Measurements from ENCODE around the gene STARD13.

Gene STARD13

DNA sequence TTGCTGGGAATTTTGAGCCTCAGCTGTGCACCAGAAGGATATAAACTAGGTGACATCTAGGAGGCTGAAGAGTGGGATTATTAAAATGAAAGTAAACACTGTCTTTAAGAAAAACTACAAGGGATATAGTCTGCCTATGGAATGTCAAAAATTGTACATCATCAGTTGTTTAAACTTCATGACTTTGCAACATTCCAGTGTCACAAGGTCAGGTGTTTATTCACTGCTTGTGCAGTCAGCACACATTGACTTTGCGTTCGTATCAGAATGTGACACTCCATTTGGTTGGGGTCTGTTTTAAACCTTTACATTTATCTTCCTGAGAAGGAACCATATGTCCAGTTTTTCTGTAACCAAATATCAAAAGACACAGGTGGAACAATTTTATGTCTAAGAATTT is 183.7 kb downstream of the STARD13 start:
- DNase-seq, result no peak

DNA sequence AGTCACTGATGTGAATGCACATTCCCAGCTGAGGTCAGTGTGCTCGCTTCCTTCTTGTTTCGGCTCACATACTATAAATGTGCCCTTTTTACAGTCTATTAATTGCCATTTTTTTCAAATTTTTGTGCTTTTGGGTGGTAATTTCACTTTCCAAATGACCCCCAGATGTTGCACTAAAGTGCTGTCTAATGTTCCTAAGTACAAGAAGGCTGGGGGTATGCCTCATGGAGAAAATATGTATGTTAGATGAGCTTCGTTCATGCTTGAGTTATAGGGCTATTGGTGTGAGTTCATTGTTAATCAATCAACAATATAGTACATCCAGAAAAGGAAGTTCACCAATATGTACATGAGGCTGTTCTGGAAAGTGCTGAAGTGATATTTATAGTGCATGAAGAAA is 184.7 kb downstream of the STARD13 start:
- DNase-seq, result no peak

DNA sequence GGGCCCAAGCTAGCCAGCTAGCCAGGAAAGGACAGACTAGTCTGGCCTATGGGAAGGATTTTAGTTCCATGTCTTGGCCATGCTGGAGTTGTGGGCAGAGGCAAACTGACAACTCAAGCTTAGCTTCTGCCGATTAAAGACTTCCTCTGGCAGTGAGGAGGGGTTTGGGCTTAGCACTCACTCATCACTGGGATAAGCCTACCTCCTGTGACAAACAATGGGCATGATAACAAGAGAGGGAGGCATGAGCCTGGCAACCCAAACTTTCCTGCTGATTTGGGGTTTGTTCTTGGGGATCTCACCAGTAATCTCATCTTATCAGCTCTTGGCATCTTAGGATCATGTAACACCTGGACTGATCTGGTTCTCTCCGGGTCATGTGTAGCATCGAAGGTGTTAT is 185.7 kb downstream of the STARD13 start:
- no peak for DNase-seq

DNA sequence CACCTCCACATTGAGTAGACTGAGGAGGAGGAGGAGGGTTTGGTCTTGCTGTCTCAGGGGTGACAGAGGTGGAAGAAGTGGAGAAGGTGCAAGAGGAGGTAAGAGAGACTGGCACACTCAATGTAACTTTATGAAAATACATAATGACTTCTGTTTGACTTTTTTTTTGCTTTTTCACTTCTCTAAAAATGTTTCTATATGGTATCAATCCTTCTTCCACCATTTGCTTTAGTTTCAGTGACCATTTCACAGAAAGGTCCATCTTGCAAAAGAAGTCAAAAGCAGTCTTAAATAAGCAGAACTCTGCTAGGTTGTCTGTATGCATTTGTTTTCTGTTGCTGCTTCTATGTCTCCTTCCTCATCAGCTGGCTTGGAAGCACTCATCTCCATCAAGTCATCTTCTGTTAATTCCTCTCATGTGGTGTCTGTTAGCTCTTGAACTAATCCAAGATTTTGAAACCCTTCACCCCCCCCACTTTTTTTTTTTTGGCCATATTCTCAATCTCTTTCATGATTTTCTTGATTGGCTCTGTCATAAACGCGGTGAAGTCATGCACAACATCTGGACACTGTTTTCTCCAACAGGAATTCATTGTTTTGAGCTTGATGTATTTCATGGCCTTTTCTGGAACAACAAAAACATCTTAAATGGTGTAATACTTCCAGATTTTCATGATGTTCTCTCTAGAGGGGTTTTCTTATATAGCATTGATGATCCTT is 188.5 kb downstream of the STARD13 start:
- DNase-seq, result no peak

DNA sequence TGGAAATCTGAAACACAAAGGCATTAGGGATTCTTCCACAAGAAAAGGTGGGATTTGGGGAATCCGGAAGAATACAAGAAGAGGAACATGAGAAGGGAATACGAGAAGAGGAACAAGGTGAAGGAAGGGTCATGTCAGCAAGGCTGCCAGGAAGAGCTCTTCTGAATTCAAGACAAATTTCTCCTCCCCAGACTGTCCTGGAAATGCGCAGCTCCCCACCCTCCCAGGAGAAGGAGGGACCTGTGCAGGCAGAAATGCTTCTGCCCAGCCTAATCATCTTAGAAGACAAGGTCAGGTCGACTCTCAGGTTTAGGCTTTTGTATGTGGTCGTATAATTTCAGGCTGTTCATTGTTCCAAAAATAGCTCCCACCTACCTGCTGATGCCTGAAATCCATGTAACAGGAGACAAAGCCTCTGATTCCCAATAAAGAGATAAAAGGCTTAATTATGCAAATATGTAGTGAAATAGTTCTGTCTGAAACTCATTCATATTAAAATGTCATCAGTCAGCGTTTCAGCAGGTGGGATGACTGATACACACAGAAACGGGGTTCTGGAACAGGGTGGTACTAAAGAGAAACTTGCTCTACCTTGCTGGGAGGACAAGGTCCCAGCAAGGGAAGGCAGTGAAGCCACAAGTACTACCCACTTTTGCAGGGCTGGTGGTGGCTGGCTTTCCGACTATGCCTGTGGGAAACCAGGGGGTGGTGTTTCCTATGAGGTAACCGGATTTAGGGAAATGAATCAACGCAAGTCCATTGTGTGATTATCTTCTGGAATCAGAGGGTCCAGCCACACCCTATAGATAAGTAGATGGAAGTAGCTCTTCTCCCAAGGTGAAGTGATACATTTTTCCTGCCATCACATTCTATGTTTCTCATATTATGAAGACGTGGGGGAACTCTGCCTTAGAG is 193.2 kb downstream of the STARD13 start:
- no peak for DNase-seq

DNA sequence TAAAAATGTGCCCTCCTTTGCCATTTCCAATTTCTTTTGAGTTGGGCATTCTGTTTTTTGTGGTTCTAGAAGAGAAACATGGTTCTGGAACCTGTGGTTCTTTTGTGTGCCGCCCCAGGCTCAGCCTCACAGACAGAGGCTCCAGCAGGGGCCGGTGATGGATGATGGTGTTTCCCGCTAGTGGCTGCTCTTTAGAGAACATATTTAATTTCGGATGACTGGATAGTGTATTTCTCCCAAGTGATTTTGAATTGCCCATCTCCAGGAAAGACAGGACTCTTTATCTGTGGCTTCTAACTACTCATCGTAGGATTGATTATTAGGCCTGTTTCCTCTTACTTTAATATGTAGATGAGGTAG is 194.2 kb downstream of the STARD13 start:
- no peak for DNase-seq

DNA sequence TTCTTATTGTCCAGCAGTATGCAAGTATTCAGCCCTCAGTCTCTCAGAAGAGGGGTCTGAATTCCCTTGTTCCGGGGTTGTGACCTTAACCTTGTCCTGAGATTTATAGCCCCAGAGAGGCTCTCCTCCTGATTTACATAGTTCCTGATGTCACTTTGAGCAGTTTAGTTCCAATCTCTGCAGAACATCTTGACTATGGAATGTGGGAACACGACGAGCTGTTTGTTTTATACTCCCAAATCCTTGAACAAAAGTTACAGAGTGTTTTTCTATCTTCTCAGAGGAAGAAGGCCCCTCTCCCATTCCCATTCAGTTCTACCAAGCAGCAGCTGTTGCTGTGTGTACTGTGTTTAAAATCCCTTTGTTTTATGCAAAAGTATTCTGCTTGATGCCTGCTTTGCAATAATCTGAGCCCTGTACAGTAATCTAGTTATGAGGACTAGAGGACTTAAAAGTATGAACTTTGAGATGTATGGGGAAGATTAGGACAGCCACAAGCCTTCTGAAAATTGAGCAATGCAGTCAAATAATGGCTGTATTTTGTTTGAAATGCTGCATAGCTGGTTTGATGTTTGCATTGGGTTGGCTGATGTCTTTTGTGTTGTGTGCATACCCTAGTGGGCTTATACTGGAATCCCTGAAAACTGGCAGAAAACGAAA is 194.7 kb downstream of the STARD13 start:
- no peak for DNase-seq

DNA sequence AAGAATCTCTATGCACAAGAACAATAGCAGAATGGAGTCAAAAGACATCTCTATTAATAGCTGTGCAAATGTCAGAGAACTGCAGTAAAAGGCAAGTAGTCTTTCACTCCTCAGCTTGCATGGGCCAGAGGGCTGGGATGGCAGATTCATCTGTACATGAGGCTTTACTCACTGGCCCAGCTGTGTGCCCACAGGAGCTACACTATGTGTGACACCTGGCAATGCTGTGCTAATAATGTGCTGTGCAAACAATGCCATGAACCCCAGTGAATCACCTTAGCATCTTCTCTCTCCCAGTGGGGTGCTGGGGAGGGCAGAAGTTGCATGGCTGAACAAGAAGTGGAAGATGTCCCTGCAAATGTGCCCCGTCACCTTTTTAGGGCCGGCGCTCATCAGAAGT is 196.2 kb downstream of the STARD13 start:
- no peak for DNase-seq

DNA sequence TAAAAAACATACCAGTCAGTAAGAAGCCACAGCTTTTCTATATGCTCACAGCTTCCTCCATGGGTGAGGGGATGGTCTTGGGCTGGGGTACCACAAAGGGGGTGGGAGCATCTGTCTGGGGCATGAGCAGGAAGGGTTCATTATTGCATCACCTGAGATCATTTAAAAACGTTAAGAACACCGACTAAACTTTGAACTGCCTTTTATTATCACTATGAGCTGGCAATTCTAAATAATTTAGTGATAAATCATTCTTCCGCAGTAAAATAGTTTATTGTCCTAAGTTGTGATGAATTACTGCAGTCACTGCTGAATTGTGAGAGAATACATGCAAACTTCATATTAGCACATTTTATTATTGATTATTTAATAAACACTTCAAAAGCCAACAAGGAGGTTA is 197.8 kb downstream of the STARD13 start:
- DNase-seq, result no peak

DNA sequence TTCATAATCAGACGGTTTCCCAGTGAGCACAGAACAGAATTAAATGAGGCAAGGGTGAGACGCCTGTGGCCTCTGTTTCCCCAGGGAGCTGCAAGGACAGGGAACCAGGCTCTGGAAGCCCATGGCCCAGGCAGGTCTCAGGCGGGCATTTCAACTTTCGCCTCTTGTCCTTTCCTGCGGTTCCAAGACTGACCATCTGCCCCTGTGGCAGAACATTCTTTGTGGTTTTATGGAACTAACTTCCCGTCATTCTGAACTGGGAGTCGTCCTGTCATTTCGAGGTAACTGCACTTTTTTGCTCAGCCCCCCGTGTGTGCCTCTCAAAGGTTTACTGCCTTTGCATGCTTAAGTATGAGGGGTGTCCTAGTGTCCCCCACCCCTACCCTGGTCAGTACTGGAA is 198.5 kb downstream of the STARD13 start:
- no peak for DNase-seq

DNA sequence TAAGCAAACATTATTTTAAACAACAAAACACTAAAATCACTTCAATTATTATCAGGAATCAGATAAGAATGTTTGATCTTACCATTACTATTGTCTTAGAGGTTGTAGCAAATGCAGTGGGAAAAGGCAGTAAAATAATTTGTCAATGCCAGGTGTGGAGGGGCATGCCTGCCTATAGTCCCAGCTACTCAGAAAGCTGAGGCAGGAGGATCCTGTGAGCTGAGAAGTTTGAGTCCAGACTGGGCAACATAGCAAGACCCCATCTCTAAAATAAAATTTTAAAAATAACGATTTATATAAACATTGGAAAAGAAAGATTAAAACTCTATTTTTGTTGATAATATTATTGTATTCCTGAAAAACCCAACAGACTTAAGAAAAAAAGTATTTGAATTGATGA is 202.5 kb downstream of the STARD13 start:
- no peak for DNase-seq

DNA sequence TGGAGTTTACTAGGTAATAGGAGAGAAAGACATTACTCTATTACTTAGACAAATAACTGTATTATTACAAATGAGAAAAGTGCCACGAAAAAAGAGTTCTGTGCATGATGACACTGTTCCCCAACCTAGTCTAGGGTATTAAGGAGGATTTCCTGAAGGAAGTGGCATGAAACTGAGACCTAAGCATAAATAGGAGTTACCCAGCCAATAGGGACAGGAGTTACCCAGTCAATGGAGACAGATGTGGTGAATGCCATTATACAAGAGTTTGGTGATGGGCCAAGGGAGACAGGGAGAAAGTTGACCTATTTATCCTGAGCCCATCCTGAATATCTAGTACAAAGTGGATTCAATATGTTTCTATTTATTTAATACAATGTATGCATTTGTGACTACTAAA is 203.9 kb downstream of the STARD13 start:
- no peak for DNase-seq

DNA sequence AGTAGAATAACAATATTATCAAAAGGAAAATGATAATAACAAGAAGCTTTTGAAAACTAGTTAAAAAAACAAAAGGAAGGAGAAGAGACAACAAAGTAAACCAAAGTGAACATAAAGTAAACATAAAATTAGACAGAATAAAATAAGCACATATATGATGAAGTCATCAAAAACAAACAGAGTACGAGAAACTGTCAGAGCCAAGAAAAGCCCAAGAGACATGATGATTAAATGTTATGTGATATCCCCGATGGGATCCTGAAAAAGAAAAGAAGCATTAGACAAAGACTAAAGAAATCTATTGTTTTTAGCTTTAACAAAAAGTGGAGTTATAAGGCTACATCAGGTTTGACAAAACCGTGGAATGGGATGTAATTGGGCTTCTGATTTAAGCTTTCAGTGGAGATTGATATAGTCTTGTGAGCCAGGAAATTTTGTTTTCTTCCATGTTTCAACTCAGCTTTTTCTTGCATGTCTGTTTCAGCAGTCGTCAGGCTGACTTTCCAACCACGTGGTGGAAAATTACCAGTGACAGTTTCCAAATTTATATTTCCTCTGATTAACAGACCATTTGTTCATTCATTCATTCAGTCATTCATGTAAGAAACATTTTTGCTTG is 204.5 kb downstream of the STARD13 start:
- no peak for DNase-seq

DNA sequence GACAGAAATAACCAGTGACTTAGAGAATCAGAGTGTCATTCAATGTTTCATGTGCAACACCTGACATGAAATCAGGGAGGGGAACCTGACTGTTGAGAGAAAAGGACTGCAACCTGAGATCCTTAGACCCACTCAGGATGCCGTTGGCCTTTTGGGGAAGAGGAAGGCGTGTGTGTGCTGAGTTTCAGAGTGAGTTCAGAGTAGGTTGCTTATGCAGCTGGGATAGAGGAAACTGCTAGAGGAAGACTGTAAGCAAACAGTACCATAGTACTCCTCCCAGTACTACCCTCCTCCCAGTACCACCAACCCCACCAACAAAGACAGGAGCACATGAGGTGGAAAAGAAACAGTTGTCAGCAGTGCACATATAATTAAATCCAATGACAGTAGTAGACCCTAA is 205.6 kb downstream of the STARD13 start:
- DNase-seq, result no peak

DNA sequence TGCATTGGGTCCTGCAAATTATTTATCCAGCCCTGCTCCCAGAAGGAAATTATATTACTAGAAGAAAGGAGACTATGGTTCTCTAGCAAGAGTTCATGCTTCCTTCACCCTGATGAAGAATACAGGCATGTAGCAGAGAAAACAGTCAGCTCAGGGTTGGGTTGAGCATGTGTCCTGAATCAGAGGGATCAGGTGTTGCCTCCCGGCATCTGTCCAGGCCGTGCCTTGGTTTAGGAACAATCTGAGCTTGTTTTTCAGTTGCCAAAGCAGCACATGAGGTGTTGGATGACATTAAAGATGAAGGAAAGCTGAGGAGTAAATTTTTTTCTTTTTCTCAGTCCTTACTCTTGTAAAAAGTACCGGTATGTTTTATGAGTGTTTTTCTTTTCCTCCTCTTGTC is 207.3 kb downstream of the STARD13 start:
- DNase-seq, result no peak

DNA sequence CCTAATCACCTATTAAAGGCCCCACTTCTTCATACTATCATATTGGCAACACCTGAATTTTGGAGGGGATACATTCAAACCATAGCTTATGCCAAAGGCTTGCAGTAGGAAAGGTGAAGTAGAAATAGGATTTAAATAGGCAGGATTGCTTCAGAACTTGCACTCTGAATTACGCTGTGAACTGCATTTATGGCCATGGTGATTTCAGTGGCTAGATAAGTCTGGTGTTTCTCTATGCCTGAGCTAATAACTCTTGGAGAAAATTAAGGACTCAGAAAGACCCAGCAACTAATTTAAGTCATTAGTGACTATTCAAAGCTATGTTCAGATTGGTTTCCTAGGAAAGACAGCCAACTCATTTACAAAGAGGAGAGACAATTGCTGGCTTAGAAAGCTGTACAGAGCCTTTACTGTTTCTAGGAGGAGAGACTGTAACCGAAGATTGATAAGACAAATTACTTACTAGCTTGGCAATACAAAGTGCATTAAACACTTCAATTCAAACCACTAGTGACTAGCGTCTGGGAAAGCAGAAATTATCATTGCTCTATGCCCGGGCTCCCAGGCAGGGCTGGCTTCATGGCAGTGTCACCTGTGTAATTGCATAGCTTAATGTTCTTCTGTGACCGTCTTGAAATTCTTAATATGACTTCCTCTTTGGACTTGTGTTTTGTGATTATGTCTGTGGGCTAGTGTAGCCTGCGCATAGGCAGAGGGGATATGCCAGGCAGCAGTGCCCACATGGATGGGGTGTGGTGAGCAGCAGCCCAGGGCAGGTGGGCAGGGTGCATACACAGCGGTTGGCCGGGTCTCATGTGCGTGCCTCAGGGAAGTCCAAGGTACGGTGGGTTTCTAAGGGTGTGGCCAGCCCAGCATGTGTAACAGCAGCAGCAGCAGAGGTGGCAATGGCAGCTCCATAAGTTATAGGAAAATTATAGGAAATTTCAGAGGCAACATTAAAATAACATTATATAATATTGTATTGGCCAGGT is 209.3 kb downstream of the STARD13 start:
- DNase-seq, result no peak

DNA sequence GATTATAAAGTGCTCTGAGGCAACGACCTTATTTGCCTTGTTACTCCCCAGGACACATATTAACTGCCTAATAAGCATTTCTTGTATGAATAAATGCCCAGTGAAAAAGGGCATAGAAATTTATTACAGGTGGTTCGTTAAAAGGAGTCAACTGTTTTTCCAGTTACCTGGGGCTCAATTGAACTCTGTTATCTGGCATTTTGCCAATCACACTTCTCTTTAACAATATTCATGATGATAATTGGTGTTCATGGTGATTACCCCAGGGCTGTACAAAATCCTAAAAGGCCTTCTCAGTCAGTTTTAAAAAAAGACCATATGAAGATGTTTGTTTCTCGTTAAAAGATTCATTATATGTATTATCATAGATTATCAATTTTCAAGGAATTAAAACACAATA is 212.2 kb downstream of the STARD13 start:
- DNase-seq, result no peak

DNA sequence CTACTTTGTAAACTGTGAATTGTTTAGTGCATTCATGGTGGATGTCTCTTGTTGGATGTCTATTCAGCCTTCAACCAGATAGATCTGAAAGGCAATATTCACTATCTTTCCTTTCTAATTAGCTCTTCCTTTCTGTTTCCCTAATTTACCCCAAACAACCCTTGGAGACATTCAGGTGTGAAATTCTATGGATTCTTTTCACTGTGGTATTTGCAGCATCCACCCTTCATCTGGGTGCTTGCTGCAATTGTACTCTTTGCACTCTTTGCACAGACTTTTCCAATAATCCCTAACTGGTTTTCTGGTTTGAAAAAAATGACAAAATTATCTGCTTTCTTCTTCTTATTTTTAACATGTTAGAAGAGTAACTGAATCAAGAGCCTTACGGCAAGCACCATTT is 212.8 kb downstream of the STARD13 start:
- no peak for DNase-seq

DNA sequence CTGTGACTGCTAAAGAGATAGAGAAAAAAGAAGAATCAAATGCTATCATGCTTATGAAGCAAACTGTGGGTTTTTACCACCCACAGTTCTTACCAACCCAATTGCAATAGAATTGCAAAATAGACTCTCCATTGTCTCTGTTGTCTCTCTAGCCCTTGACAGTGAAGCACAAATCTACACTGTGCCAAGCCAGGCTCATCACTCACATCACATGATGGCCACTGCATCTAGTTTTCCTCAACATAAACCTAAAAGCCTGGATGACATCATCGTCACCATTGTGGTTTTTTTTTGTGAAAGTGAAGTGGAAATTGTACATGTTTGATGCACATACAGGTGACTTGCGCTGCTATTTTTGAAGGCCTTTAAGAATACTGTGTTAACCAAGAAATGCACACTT is 213.3 kb downstream of the STARD13 start:
- DNase-seq, result peak in 19 of 56 donors; percentile 2 to 46 (median 11)

DNA sequence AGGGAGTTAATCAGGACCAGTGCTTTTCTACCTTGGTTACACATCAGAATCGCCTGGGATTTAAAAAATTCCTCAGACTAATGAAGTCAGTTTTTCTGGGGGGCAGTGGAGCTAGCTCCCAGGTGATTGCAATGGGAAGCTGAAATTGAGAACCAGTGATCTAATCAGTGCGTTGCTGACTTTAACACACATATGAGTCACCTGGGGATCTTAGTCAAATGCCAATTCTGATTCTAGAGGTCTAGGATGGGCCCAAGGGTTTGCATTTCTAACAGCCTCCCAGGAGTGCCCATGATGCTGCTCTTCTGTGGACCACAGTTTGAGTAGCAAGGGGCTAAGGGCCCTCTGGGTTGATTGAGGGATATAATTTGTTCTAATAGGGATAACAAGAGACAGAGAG is 214.8 kb downstream of the STARD13 start:
- DNase-seq, result no peak

DNA sequence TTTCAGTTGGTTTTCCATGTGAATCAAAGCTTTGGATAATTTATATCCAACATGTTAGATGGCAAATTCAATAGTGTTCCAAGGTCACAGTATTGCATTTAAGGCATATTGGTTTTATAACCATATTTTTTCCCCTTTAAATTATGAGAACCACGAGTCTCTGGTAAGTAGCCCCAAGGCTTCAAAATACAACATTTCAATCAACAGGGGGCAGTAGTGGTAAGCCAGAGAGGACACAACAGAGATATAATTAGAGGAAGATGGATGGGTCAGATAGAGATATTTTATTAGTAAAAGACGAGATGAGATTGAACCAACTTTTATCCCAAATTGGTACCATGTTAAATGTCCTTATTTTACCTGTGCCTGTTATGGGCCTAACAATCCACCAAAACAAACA is 216.2 kb downstream of the STARD13 start:
- no peak for DNase-seq

Data from amygdala (tissue), 56 donors.